K562 (cell line): ENCODE results near the gene ZNF487. TPM values are rescaled to one million over a fixed set of nuclear protein-coding genes. Genes with fewer than 3 reads are reported as not detected.

Source experiments
- ATAC-seq: fragments of 200-7000 bp; cut with Tn5 transposase; 3 replicates; pipeline ENCODE4 v1.9.1; 2020; ENCODE audit warnings: moderate library complexity
- BruUV-seq: library from RNA; stranded (reverse); fragments of 400-500 nt; replicated peaks from 2 replicates; lab custom pipeline; 2021; lab: Mats Ljungman, UMichigan
- CTCF ChIA-PET: fragments of 300-600 bp; formaldehyde crosslinking; extraction: SDS; loops from one replicate; lab custom pipeline; 2021; ENCODE audit warnings: low intra/inter-chr PET ratio; lab: Yijun Ruan, JAX
- POLR2A ChIA-PET: fragments of 300-600, 350-650 bp; sonication (Branson Sonifier 250); formaldehyde crosslinking; extraction: SDS; loops from one replicate; lab custom pipeline; 2021; ENCODE audit warnings: antibody characterized with exemption, inconsistent platforms; lab: Yijun Ruan, JAX
- DNase-seq, 4 experiments: peaks; one replicate each; pipeline versions ENCODE4 v3.0.0 to v3.0.0-alpha.2; 2011 to 2018; ENCODE audit warnings: low spot score in 3 of 4, mixed read lengths in 3 of 4; ENCODE audit errors: extremely low read depth in 1 of 4
- FAIRE-seq: peaks from 2 replicates; lab custom pipeline; 2011; peaks lifted over from hg19 to GRCh38; lab: Jason Lieb, UNC
- H2AFZ ChIP-seq: 2 replicates; pipeline ENCODE4 v1.6.0; 2011; ENCODE audit warnings: low read depth, low read length, control low read depth, inconsistent platforms
- H3K27ac ChIP-seq: fragments of 200-600 bp; 3 replicates; pipeline ENCODE4 v1.8.0; 2011; ENCODE audit warnings: low read depth, mild to moderate bottlenecking, control low read depth, inconsistent platforms, low read length, moderate library complexity, mixed read lengths; ENCODE audit errors: extremely low read depth
- H3K27me3 ChIP-seq, 2 experiments: fragments of 300-600 bp in 1 of 2; 2 replicates in 1 of 2; 3 replicates in 1 of 2; pipeline versions ENCODE4 v1.6.0 to v1.8.0; 2011; ENCODE audit warnings: inconsistent platforms in 2 of 2, low read length in 2 of 2, mild to moderate bottlenecking in 1 of 2, mixed read lengths in 1 of 2, moderate library complexity in 1 of 2; ENCODE audit not compliant: control insufficient read depth in 2 of 2, insufficient read depth in 2 of 2
- H3K36me3 ChIP-seq: fragments of 300-600 bp; 3 replicates; pipeline ENCODE4 v1.8.0; 2011; ENCODE audit warnings: mild to moderate bottlenecking, low read length, inconsistent platforms; ENCODE audit not compliant: control insufficient read depth, insufficient read depth
- H3K4me1 ChIP-seq, 2 experiments: fragments of 200-600 bp in 1 of 2; replicated peaks in 1 of 2; 2 replicates in 1 of 2; 3 replicates in 1 of 2; pipeline versions ENCODE4 v1.5.1 to v1.8.0; 2011; ENCODE audit warnings: inconsistent platforms in 2 of 2, low read length in 2 of 2, mild to moderate bottlenecking in 1 of 2, mixed read lengths in 1 of 2, moderate library complexity in 1 of 2; ENCODE audit not compliant: control insufficient read depth in 2 of 2, insufficient read depth in 2 of 2
- H3K4me2 ChIP-seq: 2 replicates; pipeline ENCODE4 v1.6.1; 2011; ENCODE audit warnings: low read length, control low read depth, inconsistent platforms, mixed read lengths; ENCODE audit not compliant: insufficient read depth
- H3K4me3 ChIP-seq: fragments of 200-600 bp; sonication (generic), shearing (Covaris generic); 2 replicates; pipeline ENCODE4 v1.5.1; 2016; ENCODE audit warnings: control low read depth, inconsistent platforms
- H3K79me2 ChIP-seq: fragments of 200-600 bp; 3 replicates; pipeline ENCODE4 v1.8.0; 2011; ENCODE audit warnings: low read length, inconsistent platforms; ENCODE audit not compliant: control insufficient read depth, insufficient read depth
- H3K9ac ChIP-seq, 2 experiments: 2 replicates each; pipeline versions ENCODE4 v1.6.0 to v1.6.1; 2011; ENCODE audit warnings: low read depth in 2 of 2, low read length in 2 of 2, control low read depth in 1 of 2, inconsistent platforms in 1 of 2, mild to moderate bottlenecking in 1 of 2, mixed read lengths in 1 of 2; ENCODE audit not compliant: insufficient read depth in 1 of 2
- H3K9me1 ChIP-seq: one replicate; pipeline ENCODE4 v1.6.0; 2011; ENCODE audit warnings: inconsistent platforms, mild to moderate bottlenecking, low read length, moderate library complexity; ENCODE audit not compliant: control insufficient read depth, insufficient read depth
- H3K9me3 ChIP-seq: replicated peaks from 2 replicates; pipeline ENCODE4 v1.5.1; 2011; ENCODE audit warnings: low read depth, low read length, inconsistent platforms; ENCODE audit not compliant: control insufficient read depth, insufficient read depth
- H4K20me1 ChIP-seq: replicated peaks from 2 replicates; pipeline ENCODE4 v1.6.1; 2011; ENCODE audit warnings: low read length, inconsistent platforms, mixed read lengths; ENCODE audit not compliant: control insufficient read depth, insufficient read depth
- EWSR1 ChIP-seq: fragments of 450-650 bp; IDR thresholded peaks from 2 replicates; pipeline ENCODE4 v1.6.1; 2018; ENCODE audit warnings: borderline replicate concordance, mild to moderate bottlenecking, low read depth, moderate library complexity; ENCODE audit not compliant: partially characterized antibody
- FUS ChIP-seq: fragments of 200-400 bp; formaldehyde crosslinking; optimal IDR thresholded peaks from 2 replicates; pipeline ENCODE3; 2017; ENCODE audit warnings: low read depth, low read length
- HNRNPH1 ChIP-seq: fragments of 200-400 bp; formaldehyde crosslinking; optimal IDR thresholded peaks from 2 replicates; pipeline ENCODE3; 2017; ENCODE audit warnings: low read depth, mild to moderate bottlenecking, low read length, moderate library complexity
- NFIX ChIP-seq: fragments of 250-450 bp; sonication (Bioruptor Pico); IDR thresholded peaks from 2 replicates; pipeline ENCODE4 v1.4.0; 2020; ENCODE audit warnings: low read depth, mild to moderate bottlenecking, moderate library complexity
- ZBTB49 ChIP-seq: sonication (generic); formaldehyde crosslinking; IDR thresholded peaks from 2 replicates; pipeline ENCODE4 v1.8.0; 2022; ENCODE audit warnings: missing genetic modification reagents, mild to moderate bottlenecking, borderline replicate concordance
- WGBS: fragments of 100-300 bp; shearing (Covaris generic); methylation state at CpG from one replicate; pipeline ENCODE4 v1.1.6; 2016; ENCODE audit warnings: low coverage, mixed read lengths; ENCODE audit not compliant: insufficient coverage; ENCODE audit errors: missing lambda C conversion rate; 5-methylcytosine and 5-hydroxymethylcytosine counted together
- in situ Hi-C: fragments of 300-500 bp; cut with MboI; formaldehyde crosslinking; loops from 4 replicates; pipeline ENCODE4 v1.15.0; 2018; ENCODE audit warnings: inconsistent platforms, mixed read lengths
- intact Hi-C: fragments of 100-400 bp; cut with micrococcal nuclease; formaldehyde crosslinking; loops from 2 replicates; pipeline ENCODE4 v1.14.2; 2022
- polyA plus RNA-seq, 8 experiments: library from polyadenylated mRNA; depleted of rRNA in 4 of 8; stranded (reverse) in 5 of 8; unstranded in 3 of 8; fragments of >200 nt; fragmentation: Nextera tagmentation in 2 of 8; fragmentation: Illumina TruSeq in 1 of 8; extraction: Ambion mirVana in 2 of 8; extraction: Trizol in 1 of 8; gene quantifications; 2 replicates each; pipeline versions ENCODE4 v1.2.1 to v1.2.3, GENCODE V29; 2011 to 2014; ENCODE audit warnings: inconsistent platforms in 1 of 8, missing spikeins in 1 of 8
- total RNA-seq, 7 experiments: library from RNA; depleted of rRNA in 6 of 7; stranded (reverse); fragments of >200 nt in 6 of 7; fragmentation: Illumina TruSeq in 2 of 7; extraction: Trizol in 2 of 7; gene quantifications; 2 replicates each; pipeline versions ENCODE4 v1.2.1 to v1.2.3, GENCODE V29; 2011 to 2021; ENCODE audit warnings: low replicate concordance in 1 of 7
- TF ChIP-seq, protein P1 (sequence below): fragments of 250-450 bp; sonication (Bioruptor Pico); IDR thresholded peaks from 2 replicates; pipeline ENCODE4 v1.4.0; 2020; ENCODE audit warnings: mild to moderate bottlenecking
- TF ChIP-seq, protein P2 (sequence below), 2 experiments: fragments of 150-350 bp in 1 of 2; IDR thresholded peaks; 2 replicates each; pipeline ENCODE4 v1.6.1; 2012 to 2016; ENCODE audit warnings: low read depth in 2 of 2, low read length in 2 of 2, mild to moderate bottlenecking in 1 of 2, moderate library complexity in 1 of 2
- TF ChIP-seq, protein P3 (sequence below), 2 experiments: fragments of 200-800 bp in 1 of 2; sonication (Bioruptor generic) in 1 of 2; sonication (generic) in 1 of 2; formaldehyde crosslinking in 1 of 2; IDR thresholded peaks in 1 of 2; conservative IDR thresholded peaks in 1 of 2; 2 replicates each; pipeline versions ENCODE4 v1.5.0 to v1.6.1; 2016 to 2020; ENCODE audit warnings: missing compliant biosample characterization in 1 of 2, missing genetic modification characterization in 1 of 2, missing genetic modification reagents in 1 of 2
- TF ChIP-seq, protein P4 (sequence below): fragments of 450-650 bp; formaldehyde crosslinking; conservative IDR thresholded peaks from 2 replicates; pipeline ENCODE4 v1.4.0; 2022; ENCODE audit warnings: mild to moderate bottlenecking, missing genetic modification characterization

ZNF487 gene
- total and polyA plus RNA-seq, 9 of the 15 experiments (the other 6 are each of a cell fraction or from before 2014, with no cell fraction given): 1.9 to 6.5 (median 4.2) TPM

DNA sequence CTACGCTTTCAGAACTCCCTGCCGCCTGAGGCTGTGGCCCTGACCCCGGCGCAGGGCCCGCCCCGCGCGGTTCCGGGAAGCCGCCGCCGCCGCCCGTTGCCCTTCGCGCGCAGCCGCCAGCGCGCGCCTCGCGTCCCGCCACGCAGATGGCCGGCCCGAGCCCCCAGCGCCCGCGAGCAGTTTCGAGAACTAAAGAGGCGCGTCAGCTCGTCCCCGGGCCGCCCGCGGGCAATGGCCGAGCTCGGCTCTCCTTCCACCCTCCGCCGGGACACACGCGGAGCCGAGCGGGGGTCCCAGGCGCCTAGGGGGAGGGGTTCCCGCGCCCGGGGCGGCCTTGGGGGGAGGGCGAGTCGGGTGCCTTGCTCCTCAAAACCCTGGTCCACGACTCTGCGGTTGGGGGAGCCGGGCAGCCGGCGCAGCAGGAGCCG lies 29.7 kb upstream of the ZNF487 start:
- in situ Hi-C loops: no loop called here
- H2AFZ ChIP-seq: no peak overlapping the region; the same call in 1 of the 2 replicates
- TF ChIP-seq, protein P1, sequence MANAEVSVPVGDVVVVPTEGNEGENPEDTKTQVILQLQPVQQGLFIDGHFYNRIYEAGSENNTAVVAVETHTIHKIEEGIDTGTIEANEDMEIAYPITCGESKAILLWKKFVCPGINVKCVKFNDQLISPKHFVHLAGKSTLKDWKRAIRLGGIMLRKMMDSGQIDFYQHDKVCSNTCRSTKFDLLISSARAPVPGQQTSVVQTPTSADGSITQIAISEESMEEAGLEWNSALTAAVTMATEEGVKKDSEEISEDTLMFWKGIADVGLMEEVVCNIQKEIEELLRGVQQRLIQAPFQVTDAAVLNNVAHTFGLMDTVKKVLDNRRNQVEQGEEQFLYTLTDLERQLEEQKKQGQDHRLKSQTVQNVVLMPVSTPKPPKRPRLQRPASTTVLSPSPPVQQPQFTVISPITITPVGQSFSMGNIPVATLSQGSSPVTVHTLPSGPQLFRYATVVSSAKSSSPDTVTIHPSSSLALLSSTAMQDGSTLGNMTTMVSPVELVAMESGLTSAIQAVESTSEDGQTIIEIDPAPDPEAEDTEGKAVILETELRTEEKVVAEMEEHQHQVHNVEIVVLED (CRISPR knock-in tag): peak; percentile 42; the same call in 1 of the 2 replicates
- TF ChIP-seq ZBTB49 (no peak), HNRNPH1 (no peak), EWSR1 (no peak), FUS (peak; percentile 36), NFIX (CRISPR knock-in tag) (no peak)
- TF ChIP-seq, protein P2, sequence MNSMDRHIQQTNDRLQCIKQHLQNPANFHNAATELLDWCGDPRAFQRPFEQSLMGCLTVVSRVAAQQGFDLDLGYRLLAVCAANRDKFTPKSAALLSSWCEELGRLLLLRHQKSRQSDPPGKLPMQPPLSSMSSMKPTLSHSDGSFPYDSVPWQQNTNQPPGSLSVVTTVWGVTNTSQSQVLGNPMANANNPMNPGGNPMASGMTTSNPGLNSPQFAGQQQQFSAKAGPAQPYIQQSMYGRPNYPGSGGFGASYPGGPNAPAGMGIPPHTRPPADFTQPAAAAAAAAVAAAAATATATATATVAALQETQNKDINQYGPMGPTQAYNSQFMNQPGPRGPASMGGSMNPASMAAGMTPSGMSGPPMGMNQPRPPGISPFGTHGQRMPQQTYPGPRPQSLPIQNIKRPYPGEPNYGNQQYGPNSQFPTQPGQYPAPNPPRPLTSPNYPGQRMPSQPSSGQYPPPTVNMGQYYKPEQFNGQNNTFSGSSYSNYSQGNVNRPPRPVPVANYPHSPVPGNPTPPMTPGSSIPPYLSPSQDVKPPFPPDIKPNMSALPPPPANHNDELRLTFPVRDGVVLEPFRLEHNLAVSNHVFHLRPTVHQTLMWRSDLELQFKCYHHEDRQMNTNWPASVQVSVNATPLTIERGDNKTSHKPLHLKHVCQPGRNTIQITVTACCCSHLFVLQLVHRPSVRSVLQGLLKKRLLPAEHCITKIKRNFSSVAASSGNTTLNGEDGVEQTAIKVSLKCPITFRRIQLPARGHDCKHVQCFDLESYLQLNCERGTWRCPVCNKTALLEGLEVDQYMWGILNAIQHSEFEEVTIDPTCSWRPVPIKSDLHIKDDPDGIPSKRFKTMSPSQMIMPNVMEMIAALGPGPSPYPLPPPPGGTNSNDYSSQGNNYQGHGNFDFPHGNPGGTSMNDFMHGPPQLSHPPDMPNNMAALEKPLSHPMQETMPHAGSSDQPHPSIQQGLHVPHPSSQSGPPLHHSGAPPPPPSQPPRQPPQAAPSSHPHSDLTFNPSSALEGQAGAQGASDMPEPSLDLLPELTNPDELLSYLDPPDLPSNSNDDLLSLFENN (IDR thresholded peaks at IDR 0.05; ENCODE audit: low read depth in 2 of 2, low read length in 2 of 2): no peak
- TF ChIP-seq, protein P3, sequence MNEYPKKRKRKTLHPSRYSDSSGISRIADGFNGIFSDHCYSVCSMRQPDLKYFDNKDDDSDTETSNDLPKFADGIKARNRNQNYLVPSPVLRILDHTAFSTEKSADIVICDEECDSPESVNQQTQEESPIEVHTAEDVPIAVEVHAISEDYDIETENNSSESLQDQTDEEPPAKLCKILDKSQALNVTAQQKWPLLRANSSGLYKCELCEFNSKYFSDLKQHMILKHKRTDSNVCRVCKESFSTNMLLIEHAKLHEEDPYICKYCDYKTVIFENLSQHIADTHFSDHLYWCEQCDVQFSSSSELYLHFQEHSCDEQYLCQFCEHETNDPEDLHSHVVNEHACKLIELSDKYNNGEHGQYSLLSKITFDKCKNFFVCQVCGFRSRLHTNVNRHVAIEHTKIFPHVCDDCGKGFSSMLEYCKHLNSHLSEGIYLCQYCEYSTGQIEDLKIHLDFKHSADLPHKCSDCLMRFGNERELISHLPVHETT (CRISPR knock-in tag; conservative IDR thresholded peaks at IDR 0.05 in 1 of 2, IDR thresholded peaks at IDR 0.05 in 1 of 2): peak in 1 of 2 experiments; percentile 37; a peak in 1 of 4 replicates
- TF ChIP-seq, protein P4, sequence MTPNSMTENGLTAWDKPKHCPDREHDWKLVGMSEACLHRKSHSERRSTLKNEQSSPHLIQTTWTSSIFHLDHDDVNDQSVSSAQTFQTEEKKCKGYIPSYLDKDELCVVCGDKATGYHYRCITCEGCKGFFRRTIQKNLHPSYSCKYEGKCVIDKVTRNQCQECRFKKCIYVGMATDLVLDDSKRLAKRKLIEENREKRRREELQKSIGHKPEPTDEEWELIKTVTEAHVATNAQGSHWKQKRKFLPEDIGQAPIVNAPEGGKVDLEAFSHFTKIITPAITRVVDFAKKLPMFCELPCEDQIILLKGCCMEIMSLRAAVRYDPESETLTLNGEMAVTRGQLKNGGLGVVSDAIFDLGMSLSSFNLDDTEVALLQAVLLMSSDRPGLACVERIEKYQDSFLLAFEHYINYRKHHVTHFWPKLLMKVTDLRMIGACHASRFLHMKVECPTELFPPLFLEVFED (CRISPR knock-in tag): no peak

More for the DNA sequence above, 29.7 kb upstream of the ZNF487 start:
- CTCF ChIA-PET: interaction anchor here (0.8 kb wide), 1 partner anchor 29 kb away, joined by 3 read pairs; no protein-coding TSS in a partner anchor
- H3K4me3 ChIP-seq: peak overlapping the region; percentile 82
- no peaks in the 10 kb centered on the region for H3K9me1 ChIP-seq
- DNase-seq (peak; percentile 69 to 81 (median 78)), ATAC-seq (peak; percentile 22), FAIRE-seq (no peak)
- no TSS peak for BruUV-seq
- under 1% methylated on average over 58 of the region's 59 CpGs for WGBS
- peak overlapping the region; percentile 91 for H3K27ac ChIP-seq
- H3K9me3 ChIP-seq: no peaks in the 10 kb centered on the region
- no peaks in the 10 kb centered on the region for H3K27me3 ChIP-seq
- peaks cover 76% of the 10 kb centered on the region for H3K79me2 ChIP-seq
- POLR2A ChIA-PET: interaction anchor here (0.6 to 3.9 kb wide), 13 partner anchors 10 to 88 kb away, joined by 3 to 60 read pairs (median 5); partner anchors contain the start of gene ZNF487
- peaks cover 38% of the 10 kb centered on the region; the same call in 2 of the 3 replicates for H3K36me3 ChIP-seq
- peak overlapping the region; percentile 91 to 99 for H3K9ac ChIP-seq
- peaks cover 40% of the 10 kb centered on the region for H4K20me1 ChIP-seq
- intact Hi-C loops: loop anchor here (1.0 kb wide), 1 partner anchor 8 kb away; no protein-coding TSS in a partner anchor
- H3K4me1 ChIP-seq: peaks cover 26 to 51% of the 10 kb centered on the region in 2 experiments; a peak in 4 of 5 replicates
- H3K4me2 ChIP-seq: peak overlapping the region; percentile 84
